ENCODE measurements around the gene ABTB1. TPM values are rescaled to one million over a fixed set of nuclear protein-coding genes. Genes with fewer than 3 reads are reported as not detected.

Gene ABTB1
- total RNA-seq, 1 donor from 2014 or later: 16.0 TPM

GRCh38 chr3:127675651-127676391 lies 3.1 kb downstream of the ABTB1 start:
- H3K4me3 ChIP-seq (ENCODE audit: low read depth, low read length): no peak overlapping the region
- H3K27me3 ChIP-seq (ENCODE audit: control insufficient read depth, insufficient read depth, low read length): no peaks in the 10 kb centered on the region
- no peak for TF ChIP-seq CTCF (IDR thresholded peaks at IDR 0.05; ENCODE audit: insufficient read depth, low read length, poor library complexity, severe bottlenecking)
- no peak for DNase-seq (ENCODE audit: low read depth)
- H3K36me3 ChIP-seq (ENCODE audit: control insufficient read depth, insufficient read depth, low read length): peaks cover 2% of the 10 kb centered on the region

- H3K36me3 ChIP-seq (ENCODE audit: control insufficient read depth, insufficient read depth, low read length): peaks cover 2% of the 10 kb centered on the region
- no peak for DNase-seq (ENCODE audit: low read depth)
- no peak for TF ChIP-seq CTCF (IDR thresholded peaks at IDR 0.05; ENCODE audit: insufficient read depth, low read length, poor library complexity, severe bottlenecking)
- H3K4me3 ChIP-seq (ENCODE audit: low read depth, low read length): no peak overlapping the region
- no peaks in the 10 kb centered on the region for H3K27me3 ChIP-seq (ENCODE audit: control insufficient read depth, insufficient read depth, low read length)
Observed at GRCh38 chr3:127676456-127676855, 3.7 kb downstream of the ABTB1 start.

- TF ChIP-seq CTCF (IDR thresholded peaks at IDR 0.05; ENCODE audit: insufficient read depth, low read length, poor library complexity, severe bottlenecking): no peak
- peaks cover 2% of the 10 kb centered on the region for H3K36me3 ChIP-seq (ENCODE audit: control insufficient read depth, insufficient read depth, low read length)
Observed at GRCh38 chr3:127676921-127677351, 4.2 kb downstream of the ABTB1 start.

GRCh38 chr3:127677541-127678314 lies 5.0 kb downstream of the ABTB1 start:
- Histone ChIP-seq H3K36me3 (ENCODE audit: control insufficient read depth, insufficient read depth, low read length) (peaks cover 2% of the 10 kb centered on the region), H3K27me3 (ENCODE audit: control insufficient read depth, insufficient read depth, low read length) (no peaks in the 10 kb centered on the region), H3K4me3 (ENCODE audit: low read depth, low read length) (no peak overlapping the region)
- no peak for TF ChIP-seq CTCF (IDR thresholded peaks at IDR 0.05; ENCODE audit: insufficient read depth, low read length, poor library complexity, severe bottlenecking)
- DNase-seq (ENCODE audit: low read depth): no peak

More at GRCh38 chr3:127676921-127677351, 4.2 kb downstream of the ABTB1 start:
- no peak for DNase-seq (ENCODE audit: low read depth)
- no peak overlapping the region for H3K4me3 ChIP-seq (ENCODE audit: low read depth, low read length)
- H3K27me3 ChIP-seq (ENCODE audit: control insufficient read depth, insufficient read depth, low read length): no peaks in the 10 kb centered on the region

GRCh38 chr3:127678315-127678599 lies 5.5 kb downstream of the ABTB1 start:
- no peak for DNase-seq (ENCODE audit: low read depth)
- H3K27me3 ChIP-seq (ENCODE audit: control insufficient read depth, insufficient read depth, low read length): no peaks in the 10 kb centered on the region
- no peak for TF ChIP-seq CTCF (IDR thresholded peaks at IDR 0.05; ENCODE audit: insufficient read depth, low read length, poor library complexity, severe bottlenecking)
- no peak overlapping the region for H3K4me3 ChIP-seq (ENCODE audit: low read depth, low read length)
- H3K36me3 ChIP-seq (ENCODE audit: control insufficient read depth, insufficient read depth, low read length): peaks cover 2% of the 10 kb centered on the region
